SK-N-SH treated with all-trans-retinoic acid at 6 μM for 48 hours (cell line): ENCODE data around the gene PLEKHM3.

Source experiments
- TCF4 ChIP-seq: fragments of 250-450 bp; sonication (Bioruptor Pico); IDR thresholded peaks from 2 replicates; pipeline ENCODE4 v1.8.0; 2021; ENCODE audit warnings: mild to moderate bottlenecking, moderate library complexity, borderline replicate concordance
- ZFP30 ChIP-seq: fragments of 450-650 bp; formaldehyde crosslinking; IDR thresholded peaks from 2 replicates; pipeline ENCODE4 v1.5.0; 2022; ENCODE audit warnings: mild to moderate bottlenecking, moderate library complexity
- ZNF8 ChIP-seq: fragments of 450-650 bp; formaldehyde crosslinking; IDR thresholded peaks from 2 replicates; pipeline ENCODE4 v1.5.0; 2020; ENCODE audit warnings: mild to moderate bottlenecking, moderate library complexity

GRCh38 chr2:207873794-207874193, 151.5 kb downstream of the PLEKHM3 start:
- no peak for TF ChIP-seq ZNF8 (CRISPR knock-in tag)
- TF ChIP-seq TCF4 (CRISPR knock-in tag): no peak
- TF ChIP-seq ZFP30: no peak
